ENCODE results near the gene CYP26C1.

DNA sequence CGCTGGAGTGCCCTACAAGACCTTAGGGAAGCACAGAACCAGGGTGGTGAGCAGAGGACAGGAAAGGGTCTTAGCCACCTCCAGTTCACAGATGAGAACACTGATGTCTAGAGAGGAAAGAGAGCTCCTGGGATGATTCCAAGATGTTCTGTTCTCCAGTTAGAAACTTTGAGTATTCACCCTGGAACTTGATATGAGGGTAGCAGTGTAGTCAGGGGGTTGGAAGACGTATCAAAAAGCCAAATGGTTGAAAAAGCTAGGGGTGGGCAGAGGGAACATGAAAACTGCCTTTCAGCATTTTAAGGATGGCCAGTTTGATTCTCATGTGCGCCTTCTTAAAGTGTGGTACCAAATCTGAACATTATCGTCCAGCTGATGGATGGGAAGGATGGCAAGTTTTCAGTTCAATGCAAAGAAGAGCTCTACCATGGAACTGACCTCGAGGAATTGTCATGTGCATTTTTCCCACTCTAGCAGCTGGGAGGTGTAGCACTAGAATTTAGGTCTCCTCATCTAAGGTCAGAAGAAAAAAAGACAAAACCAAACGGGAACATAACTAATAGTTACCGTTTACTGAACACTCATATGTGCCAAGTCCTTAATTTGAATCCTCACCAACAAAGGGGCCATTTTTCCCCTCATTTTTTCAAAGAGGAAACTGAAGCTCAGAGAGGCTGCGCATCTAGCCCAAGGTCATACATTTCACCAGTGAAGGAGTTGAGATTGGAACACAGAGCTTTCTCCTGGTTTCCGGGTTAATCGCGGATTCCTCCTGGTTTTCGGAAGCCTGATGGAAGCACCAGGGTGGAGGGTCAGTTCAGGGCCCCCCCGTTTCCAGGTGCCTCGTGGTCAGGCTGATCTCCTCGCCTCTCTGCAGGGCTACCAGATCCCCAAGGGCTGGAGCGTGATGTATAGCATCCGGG is 7.1 kb downstream of the CYP26C1 start:
- TF ChIP-seq, protein P1, sequence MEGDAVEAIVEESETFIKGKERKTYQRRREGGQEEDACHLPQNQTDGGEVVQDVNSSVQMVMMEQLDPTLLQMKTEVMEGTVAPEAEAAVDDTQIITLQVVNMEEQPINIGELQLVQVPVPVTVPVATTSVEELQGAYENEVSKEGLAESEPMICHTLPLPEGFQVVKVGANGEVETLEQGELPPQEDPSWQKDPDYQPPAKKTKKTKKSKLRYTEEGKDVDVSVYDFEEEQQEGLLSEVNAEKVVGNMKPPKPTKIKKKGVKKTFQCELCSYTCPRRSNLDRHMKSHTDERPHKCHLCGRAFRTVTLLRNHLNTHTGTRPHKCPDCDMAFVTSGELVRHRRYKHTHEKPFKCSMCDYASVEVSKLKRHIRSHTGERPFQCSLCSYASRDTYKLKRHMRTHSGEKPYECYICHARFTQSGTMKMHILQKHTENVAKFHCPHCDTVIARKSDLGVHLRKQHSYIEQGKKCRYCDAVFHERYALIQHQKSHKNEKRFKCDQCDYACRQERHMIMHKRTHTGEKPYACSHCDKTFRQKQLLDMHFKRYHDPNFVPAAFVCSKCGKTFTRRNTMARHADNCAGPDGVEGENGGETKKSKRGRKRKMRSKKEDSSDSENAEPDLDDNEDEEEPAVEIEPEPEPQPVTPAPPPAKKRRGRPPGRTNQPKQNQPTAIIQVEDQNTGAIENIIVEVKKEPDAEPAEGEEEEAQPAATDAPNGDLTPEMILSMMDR (conservative IDR thresholded peaks at IDR 0.05) = no peak
- TF ChIP-seq ZFX (IDR thresholded peaks at IDR 0.05) = no peak

All from C4-2B (cell line).